GM23338 (cell line): ENCODE measurements around the gene PDCD1.

Experiments
- CREB1 ChIP-seq: fragments of 250-450 bp; sonication (Bioruptor Pico); IDR thresholded peaks from 2 replicates; pipeline ENCODE4 v1.5.0; 2020; ENCODE audit warnings: low read depth, mild to moderate bottlenecking, moderate library complexity
- ETS1 ChIP-seq: IDR thresholded peaks from 2 replicates; pipeline ENCODE4 v1.6.1; 2016; ENCODE audit warnings: antibody characterized with exemption
- EZH2 ChIP-seq: fragments of 200-600 bp; sonication (generic); IDR thresholded peaks from one replicate; pipeline ENCODE4 v1.8.0; 2017; ENCODE audit warnings: antibody characterized with exemption, mild to moderate bottlenecking, low read depth; ENCODE audit not compliant: unreplicated experiment
- EZH2phosphoT487 ChIP-seq: fragments of 200-600 bp; sonication (generic); IDR thresholded peaks from one replicate; pipeline ENCODE4 v1.8.1; 2018; ENCODE audit warnings: antibody characterized with exemption; ENCODE audit not compliant: unreplicated experiment
- JUNB ChIP-seq: IDR thresholded peaks from one replicate; pipeline ENCODE4 v1.6.1; 2016; ENCODE audit warnings: antibody characterized with exemption; ENCODE audit not compliant: unreplicated experiment
- NANOG ChIP-seq: IDR thresholded peaks from 2 replicates; pipeline ENCODE4 v1.6.1; 2016; ENCODE audit warnings: antibody characterized with exemption, borderline replicate concordance
- POLR2AphosphoS5 ChIP-seq: IDR thresholded peaks from 2 replicates; pipeline ENCODE4 v1.6.1; 2016; ENCODE audit warnings: antibody characterized with exemption, low read depth
- REST ChIP-seq: IDR thresholded peaks from one replicate; pipeline ENCODE4 v1.6.1; 2018; ENCODE audit warnings: antibody characterized with exemption; ENCODE audit not compliant: unreplicated experiment
- STAT1 ChIP-seq: IDR thresholded peaks from one replicate; pipeline ENCODE4 v1.6.1; 2016; ENCODE audit warnings: antibody characterized with exemption; ENCODE audit not compliant: unreplicated experiment
- ZNF114 ChIP-seq: fragments of 250-450 bp; sonication (Bioruptor Pico); IDR thresholded peaks from 2 replicates; pipeline ENCODE4 v1.5.0; 2020; ENCODE audit warnings: mild to moderate bottlenecking, moderate library complexity
- ZNF331 ChIP-seq: fragments of 250-450 bp; sonication (Bioruptor Pico); IDR thresholded peaks from 2 replicates; pipeline ENCODE4 v1.5.0; 2020; ENCODE audit warnings: low read depth, mild to moderate bottlenecking, moderate library complexity
- TF ChIP-seq, protein P1 (sequence below), 2 experiments: fragments of 200-600 bp in 1 of 2; sonication (generic) in 1 of 2; conservative IDR thresholded peaks; 2 replicates each; pipeline versions ENCODE4 v1.5.1 to v1.6.1; 2016 to 2017; ENCODE audit warnings: antibody characterized with exemption in 2 of 2, low read depth in 2 of 2, mild to moderate bottlenecking in 2 of 2, moderate library complexity in 1 of 2
- TF ChIP-seq, protein P2 (sequence below): fragments of 250-450 bp; sonication (Bioruptor Pico); IDR thresholded peaks from 2 replicates; pipeline ENCODE4 v1.5.0; 2020; ENCODE audit warnings: mild to moderate bottlenecking, moderate library complexity

DNA sequence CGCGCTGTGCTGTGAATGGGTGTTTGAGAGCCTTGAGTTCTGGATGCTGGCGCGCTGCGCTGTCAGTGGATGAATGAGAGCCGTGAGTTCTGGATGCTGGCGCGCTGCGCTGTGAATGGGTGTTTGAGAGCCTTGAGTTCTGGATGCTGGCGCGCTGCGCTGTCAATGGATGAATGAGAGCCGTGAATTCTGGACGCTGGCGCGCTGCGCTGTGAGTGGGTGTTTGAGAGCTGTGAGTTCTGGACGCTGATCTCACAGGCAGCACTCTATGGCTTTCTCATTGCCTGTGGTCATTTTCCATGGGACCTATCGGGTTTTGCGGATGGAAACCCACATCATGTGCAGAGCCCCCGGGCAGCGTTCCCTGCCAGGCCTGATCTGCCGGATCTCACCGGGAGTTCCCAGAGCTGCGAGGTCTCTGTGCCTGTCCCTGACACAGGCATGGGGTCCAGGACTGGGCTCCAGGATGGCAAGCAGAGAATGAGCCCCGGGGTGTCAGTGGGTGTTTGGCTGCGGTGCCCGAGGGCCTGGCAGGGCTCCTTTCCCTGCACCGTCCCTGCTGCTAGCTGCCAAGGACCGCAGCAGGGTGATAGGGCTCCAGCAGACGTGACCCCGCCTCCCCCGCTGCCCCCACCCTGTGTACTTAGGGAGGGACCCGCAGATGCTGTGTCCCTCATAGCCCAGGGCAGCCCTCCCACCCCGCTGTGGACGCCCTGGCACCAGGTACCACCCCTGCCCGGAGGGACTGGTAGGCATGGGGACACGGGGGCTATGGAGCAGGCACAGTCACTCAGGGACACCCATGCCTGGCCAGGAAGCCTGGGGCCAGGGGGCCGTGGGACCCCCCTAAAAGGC is 9.7 kb downstream of the PDCD1 start:
- TF ChIP-seq, protein P1, sequence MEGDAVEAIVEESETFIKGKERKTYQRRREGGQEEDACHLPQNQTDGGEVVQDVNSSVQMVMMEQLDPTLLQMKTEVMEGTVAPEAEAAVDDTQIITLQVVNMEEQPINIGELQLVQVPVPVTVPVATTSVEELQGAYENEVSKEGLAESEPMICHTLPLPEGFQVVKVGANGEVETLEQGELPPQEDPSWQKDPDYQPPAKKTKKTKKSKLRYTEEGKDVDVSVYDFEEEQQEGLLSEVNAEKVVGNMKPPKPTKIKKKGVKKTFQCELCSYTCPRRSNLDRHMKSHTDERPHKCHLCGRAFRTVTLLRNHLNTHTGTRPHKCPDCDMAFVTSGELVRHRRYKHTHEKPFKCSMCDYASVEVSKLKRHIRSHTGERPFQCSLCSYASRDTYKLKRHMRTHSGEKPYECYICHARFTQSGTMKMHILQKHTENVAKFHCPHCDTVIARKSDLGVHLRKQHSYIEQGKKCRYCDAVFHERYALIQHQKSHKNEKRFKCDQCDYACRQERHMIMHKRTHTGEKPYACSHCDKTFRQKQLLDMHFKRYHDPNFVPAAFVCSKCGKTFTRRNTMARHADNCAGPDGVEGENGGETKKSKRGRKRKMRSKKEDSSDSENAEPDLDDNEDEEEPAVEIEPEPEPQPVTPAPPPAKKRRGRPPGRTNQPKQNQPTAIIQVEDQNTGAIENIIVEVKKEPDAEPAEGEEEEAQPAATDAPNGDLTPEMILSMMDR (conservative IDR thresholded peaks at IDR 0.05; ENCODE audit: low read depth in 2 of 2), result no peak
- TF ChIP-seq POLR2AphosphoS5 (no peak), EZH2phosphoT487 (no peak), EZH2 (no peak), REST (no peak), ETS1 (no peak), NANOG (no peak), ZNF331 (no peak), JUNB (no peak), CREB1 (CRISPR knock-in tag) (no peak), STAT1 (no peak), ZNF114 (no peak)
- TF ChIP-seq, protein P2, sequence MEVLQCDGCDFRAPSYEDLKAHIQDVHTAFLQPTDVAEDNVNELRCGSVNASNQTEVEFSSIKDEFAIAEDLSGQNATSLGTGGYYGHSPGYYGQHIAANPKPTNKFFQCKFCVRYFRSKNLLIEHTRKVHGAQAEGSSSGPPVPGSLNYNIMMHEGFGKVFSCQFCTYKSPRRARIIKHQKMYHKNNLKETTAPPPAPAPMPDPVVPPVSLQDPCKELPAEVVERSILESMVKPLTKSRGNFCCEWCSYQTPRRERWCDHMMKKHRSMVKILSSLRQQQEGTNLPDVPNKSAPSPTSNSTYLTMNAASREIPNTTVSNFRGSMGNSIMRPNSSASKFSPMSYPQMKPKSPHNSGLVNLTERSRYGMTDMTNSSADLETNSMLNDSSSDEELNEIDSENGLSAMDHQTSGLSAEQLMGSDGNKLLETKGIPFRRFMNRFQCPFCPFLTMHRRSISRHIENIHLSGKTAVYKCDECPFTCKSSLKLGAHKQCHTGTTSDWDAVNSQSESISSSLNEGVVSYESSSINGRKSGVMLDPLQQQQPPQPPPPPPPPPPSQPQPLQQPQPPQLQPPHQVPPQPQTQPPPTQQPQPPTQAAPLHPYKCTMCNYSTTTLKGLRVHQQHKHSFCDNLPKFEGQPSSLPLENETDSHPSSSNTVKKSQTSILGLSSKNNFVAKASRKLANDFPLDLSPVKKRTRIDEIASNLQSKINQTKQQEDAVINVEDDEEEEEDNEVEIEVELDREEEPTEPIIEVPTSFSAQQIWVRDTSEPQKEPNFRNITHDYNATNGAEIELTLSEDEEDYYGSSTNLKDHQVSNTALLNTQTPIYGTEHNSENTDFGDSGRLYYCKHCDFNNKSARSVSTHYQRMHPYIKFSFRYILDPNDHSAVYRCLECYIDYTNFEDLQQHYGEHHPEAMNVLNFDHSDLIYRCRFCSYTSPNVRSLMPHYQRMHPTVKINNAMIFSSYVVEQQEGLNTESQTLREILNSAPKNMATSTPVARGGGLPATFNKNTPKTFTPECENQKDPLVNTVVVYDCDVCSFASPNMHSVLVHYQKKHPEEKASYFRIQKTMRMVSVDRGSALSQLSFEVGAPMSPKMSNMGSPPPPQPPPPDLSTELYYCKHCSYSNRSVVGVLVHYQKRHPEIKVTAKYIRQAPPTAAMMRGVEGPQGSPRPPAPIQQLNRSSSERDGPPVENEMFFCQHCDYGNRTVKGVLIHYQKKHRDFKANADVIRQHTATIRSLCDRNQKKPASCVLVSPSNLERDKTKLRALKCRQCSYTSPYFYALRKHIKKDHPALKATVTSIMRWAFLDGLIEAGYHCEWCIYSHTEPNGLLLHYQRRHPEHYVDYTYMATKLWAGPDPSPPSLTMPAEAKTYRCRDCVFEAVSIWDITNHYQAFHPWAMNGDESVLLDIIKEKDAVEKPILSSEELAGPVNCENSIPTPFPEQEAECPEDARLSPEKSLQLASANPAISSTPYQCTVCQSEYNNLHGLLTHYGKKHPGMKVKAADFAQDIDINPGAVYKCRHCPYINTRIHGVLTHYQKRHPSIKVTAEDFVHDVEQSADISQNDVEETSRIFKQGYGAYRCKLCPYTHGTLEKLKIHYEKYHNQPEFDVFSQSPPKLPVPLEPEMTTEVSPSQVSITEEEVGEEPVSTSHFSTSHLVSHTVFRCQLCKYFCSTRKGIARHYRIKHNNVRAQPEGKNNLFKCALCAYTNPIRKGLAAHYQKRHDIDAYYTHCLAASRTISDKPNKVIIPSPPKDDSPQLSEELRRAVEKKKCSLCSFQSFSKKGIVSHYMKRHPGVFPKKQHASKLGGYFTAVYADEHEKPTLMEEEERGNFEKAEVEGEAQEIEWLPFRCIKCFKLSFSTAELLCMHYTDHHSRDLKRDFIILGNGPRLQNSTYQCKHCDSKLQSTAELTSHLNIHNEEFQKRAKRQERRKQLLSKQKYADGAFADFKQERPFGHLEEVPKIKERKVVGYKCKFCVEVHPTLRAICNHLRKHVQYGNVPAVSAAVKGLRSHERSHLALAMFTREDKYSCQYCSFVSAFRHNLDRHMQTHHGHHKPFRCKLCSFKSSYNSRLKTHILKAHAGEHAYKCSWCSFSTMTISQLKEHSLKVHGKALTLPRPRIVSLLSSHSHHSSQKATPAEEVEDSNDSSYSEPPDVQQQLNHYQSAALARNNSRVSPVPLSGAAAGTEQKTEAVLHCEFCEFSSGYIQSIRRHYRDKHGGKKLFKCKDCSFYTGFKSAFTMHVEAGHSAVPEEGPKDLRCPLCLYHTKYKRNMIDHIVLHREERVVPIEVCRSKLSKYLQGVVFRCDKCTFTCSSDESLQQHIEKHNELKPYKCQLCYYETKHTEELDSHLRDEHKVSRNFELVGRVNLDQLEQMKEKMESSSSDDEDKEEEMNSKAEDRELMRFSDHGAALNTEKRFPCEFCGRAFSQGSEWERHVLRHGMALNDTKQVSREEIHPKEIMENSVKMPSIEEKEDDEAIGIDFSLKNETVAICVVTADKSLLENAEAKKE (CRISPR knock-in tag), result no peak
